Effector memory CD8-positive, alpha-beta T cell (primary cell): ENCODE measurements around the gene MEGF6.
"Not testable (repeated sequence)": the region's sequence is repeated elsewhere in the genome, so short reads cannot be mapped to it uniquely, and the experiment has no call there.

Experiments
- ATAC-seq: fragments of 150-1000 bp; cut with Tn5 transposase; replicated peaks from 2 replicates; pipeline ENCODE4 v1.10.0; 2021; ENCODE audit warnings: mild to moderate bottlenecking, moderate library complexity
- DNase-seq, 3 experiments: peaks; one replicate each; pipeline ENCODE4 v3.0.0; 2021
- H3K27ac Mint-ChIP-seq, 2 donors: one replicate each; pipeline ENCODE4 v1.8.0; 2022; ENCODE audit warnings: mild to moderate bottlenecking in 2 of 2, mixed read lengths in 2 of 2, moderate library complexity in 2 of 2
- H3K27me3 Mint-ChIP-seq, 2 donors: one replicate each; pipeline ENCODE4 v1.8.0; 2022; ENCODE audit warnings: mixed read lengths in 2 of 2
- H3K36me3 Mint-ChIP-seq: one replicate; pipeline ENCODE4 v1.8.0; 2022; ENCODE audit warnings: mild to moderate bottlenecking, moderate library complexity, mixed read lengths; ENCODE audit not compliant: insufficient read depth
- H3K4me1 Mint-ChIP-seq, 2 donors: one replicate each; pipeline ENCODE4 v1.8.0; 2022; ENCODE audit warnings: low read depth in 2 of 2, mixed read lengths in 2 of 2
- H3K4me3 Mint-ChIP-seq, 2 donors: one replicate each; pipeline ENCODE4 v1.8.0; 2022; ENCODE audit warnings: mild to moderate bottlenecking in 2 of 2, mixed read lengths in 2 of 2, moderate library complexity in 2 of 2
- H3K9me3 Mint-ChIP-seq, 2 donors: one replicate each; pipeline ENCODE4 v1.8.0; 2022; ENCODE audit warnings: mixed read lengths in 2 of 2

MEGF6 gene

GRCh38 chr1:3629561-3630160 is 18.4 kb upstream of the MEGF6 start:
- Mint-ChIP-seq H3K27me3 (no peaks in the 10 kb centered on the region), H3K9me3 (no peaks in the 10 kb centered on the region), H3K27ac (no peak overlapping the region), H3K4me3 (no peak overlapping the region), H3K4me1 (peaks cover 3 to 10% of the 10 kb centered on the region in 2 donors), H3K36me3 (peaks cover 67% of the 10 kb centered on the region)
- ATAC-seq (no peak), DNase-seq (no peak)

- ATAC-seq, result no peak
- Mint-ChIP-seq H3K9me3 (no peaks in the 10 kb centered on the region), H3K36me3 (peaks cover 60% of the 10 kb centered on the region), H3K27me3 (no peaks in the 10 kb centered on the region), H3K27ac (peak overlapping the region in 1 of 2 donors; percentile 17), H3K4me1 (peaks cover 15 to 21% of the 10 kb centered on the region in 2 donors), H3K4me3 (no peak overlapping the region)
- DNase-seq, result no peak
These were observed 17.1 kb upstream of the MEGF6 start for GRCh38 chr1:3628445-3628844.

- DNase-seq (no peak), ATAC-seq (no peak)
- Mint-ChIP-seq H3K36me3 (peaks cover 53% of the 10 kb centered on the region), H3K27me3 (no peaks in the 10 kb centered on the region), H3K4me1 (peaks cover 23 to 29% of the 10 kb centered on the region in 2 donors), H3K27ac (no peak overlapping the region), H3K4me3 (no peak overlapping the region), H3K9me3 (no peaks in the 10 kb centered on the region)
These were observed 16.4 kb upstream of the MEGF6 start for GRCh38 chr1:3627515-3628253.

GRCh38 chr1:3626025-3626424 is 14.7 kb upstream of the MEGF6 start:
- no peaks in the 10 kb centered on the region for H3K9me3 Mint-ChIP-seq
- H3K36me3 Mint-ChIP-seq, result peaks cover 47% of the 10 kb centered on the region
- ATAC-seq (no peak), DNase-seq (no peak)
- peak overlapping the region; percentile 96 to 97 for H3K27ac Mint-ChIP-seq
- H3K27me3 Mint-ChIP-seq, result no peaks in the 10 kb centered on the region
- H3K4me1 Mint-ChIP-seq, result peaks cover 27 to 41% of the 10 kb centered on the region in 2 donors
- peak overlapping the region; percentile 98 for H3K4me3 Mint-ChIP-seq

- H3K36me3 Mint-ChIP-seq, result peaks cover 44% of the 10 kb centered on the region
- peaks cover 30 to 48% of the 10 kb centered on the region in 2 donors for H3K4me1 Mint-ChIP-seq
- DNase-seq (peak in 2 of 3 experiments; percentile 27 to 32), ATAC-seq (peak; percentile 24)
- H3K9me3 Mint-ChIP-seq, result no peaks in the 10 kb centered on the region
- no peaks in the 10 kb centered on the region for H3K27me3 Mint-ChIP-seq
- peak overlapping the region; percentile 96 to 97 for H3K27ac Mint-ChIP-seq
- peak overlapping the region; percentile 98 for H3K4me3 Mint-ChIP-seq
These were observed 14.0 kb upstream of the MEGF6 start for GRCh38 chr1:3625151-3625907.

DNA sequence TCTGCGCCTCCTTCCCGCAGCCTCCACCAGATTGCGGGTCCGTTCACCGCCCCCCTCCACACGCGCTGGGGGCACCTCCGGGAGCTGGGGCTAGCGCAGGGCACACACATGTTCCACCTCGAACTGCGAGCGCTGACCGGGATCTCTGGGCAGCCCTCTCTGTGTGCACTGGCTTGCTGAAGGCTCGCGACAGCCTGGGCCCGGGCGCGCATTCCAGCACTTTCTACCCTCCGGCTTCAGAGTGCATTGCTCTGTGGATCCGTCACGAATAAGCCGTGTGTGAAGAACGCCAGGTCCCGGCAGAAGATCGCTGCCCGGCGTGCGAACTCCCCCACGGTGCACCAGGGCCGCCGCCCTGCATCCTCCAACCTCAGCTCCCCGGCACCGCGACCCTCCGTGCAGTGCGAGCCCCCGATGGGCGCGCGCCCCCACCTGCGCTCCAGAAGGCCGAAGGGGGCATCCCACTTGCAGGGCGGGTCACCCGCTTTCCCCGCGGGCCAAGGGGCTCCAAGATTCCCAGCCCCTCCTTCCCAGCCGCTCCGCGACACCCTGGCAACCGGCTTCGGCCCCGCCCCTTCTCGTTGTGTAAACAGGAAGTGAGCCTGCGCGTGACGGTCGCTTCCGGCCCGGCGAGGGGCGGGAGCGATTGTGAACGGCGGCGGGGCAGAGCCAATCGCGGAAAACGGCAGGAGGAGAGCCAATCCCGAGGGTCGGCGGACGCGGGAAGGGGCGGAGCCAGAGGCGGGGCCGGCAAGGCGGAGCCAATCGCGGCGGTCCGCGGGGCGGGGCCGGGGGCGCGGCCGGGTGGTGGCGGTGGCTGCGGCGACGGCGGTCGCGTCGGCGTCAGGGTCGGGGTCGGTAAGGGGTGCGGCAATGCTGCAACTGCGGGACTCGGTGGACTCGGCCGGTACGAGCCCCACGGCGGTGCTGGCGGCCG is 13.2 kb upstream of the MEGF6 start, which contains the start of gene TPRG1L:
Gene TPRG1L (plus strand): TSS at position 816 of the 937 bp plus-strand sequence. CDS start 58 bp downstream, at position 874.
- peak within 1 kb of the TSS; percentile 96 to 97 for H3K27ac Mint-ChIP-seq
- DNase-seq (peak; percentile 98 to 99 (median 98)), ATAC-seq (peak; percentile 88)
- H3K9me3 Mint-ChIP-seq, result no peaks in the 10 kb centered on the region
- H3K27me3 Mint-ChIP-seq, result no peaks in the 10 kb centered on the region
- H3K36me3 Mint-ChIP-seq, result peaks cover 36% of the 10 kb centered on the region
- H3K4me1 Mint-ChIP-seq, result peaks cover 29 to 49% of the 10 kb centered on the region in 2 donors
- peak within 1 kb of the TSS; percentile 98 for H3K4me3 Mint-ChIP-seq

DNA sequence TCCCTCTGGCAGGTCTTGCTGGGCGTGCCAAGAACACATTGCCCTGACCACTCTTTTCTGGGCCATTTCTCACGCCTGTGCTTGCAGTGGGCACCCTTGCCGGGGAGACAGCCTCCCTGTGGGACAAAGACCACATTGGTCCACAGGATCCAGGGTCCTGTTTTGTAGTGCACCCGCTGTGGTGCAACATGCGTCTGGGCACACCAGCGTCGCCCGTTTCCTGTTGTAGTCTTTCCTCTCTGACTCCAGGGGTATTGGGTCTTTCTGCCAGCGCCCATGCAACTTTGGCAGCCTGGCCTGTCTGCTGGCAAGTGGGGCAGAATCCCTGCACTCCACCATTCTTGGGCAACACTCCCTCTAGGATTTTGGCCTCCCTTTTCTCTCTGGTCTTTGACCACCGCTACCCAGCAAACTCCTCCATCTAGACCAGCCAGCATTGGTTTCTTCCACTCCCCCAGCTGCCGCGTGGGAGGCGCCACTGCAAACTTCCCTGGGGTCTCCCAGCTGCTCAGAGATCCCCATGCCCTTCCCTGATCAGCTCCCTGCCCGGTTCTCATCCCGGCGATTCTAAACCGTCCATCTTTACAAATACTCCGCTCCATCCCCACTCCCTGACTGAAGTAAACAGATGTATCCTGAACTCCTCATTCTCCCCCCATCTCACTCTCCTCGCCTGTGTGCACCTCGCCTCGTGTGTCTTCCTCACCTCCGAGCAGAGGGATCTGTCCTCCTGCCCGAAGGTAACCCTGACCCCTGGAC is 12.3 kb upstream of the MEGF6 start:
- Mint-ChIP-seq H3K4me1 (peaks cover 36 to 54% of the 10 kb centered on the region in 2 donors), H3K4me3 (peak overlapping the region; percentile 98), H3K9me3 (no peaks in the 10 kb centered on the region), H3K27me3 (no peaks in the 10 kb centered on the region), H3K27ac (peak overlapping the region; percentile 96 to 97), H3K36me3 (peaks cover 36% of the 10 kb centered on the region)
- ATAC-seq (no peak), DNase-seq (no peak)

DNA sequence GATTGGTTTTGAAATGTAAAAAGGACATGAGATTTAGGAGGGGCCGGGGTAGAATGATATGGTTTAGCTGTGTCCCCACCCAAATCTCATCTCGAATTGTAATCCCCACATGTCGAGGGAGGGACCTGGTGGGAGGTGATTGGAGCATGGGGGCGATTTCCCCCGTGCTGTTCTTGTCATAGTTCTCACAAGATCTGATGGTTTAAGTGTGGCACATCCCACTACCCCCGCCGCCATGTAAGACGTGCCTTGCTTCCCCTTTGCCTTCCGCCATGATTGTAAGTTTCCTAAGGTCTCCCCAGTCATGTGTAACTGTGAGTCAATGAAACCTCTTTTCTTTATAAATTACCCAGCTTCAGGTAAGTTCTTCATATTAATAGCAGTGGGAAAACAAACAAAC is 10.8 kb upstream of the MEGF6 start:
- DNase-seq, H3K9me3 Mint-ChIP-seq, ATAC-seq, H3K27me3 Mint-ChIP-seq: not testable (repeated sequence)
- H3K4me3 Mint-ChIP-seq, result peak overlapping the region in 1 of 2 donors; percentile 98
- H3K27ac Mint-ChIP-seq, result peak overlapping the region; percentile 19 to 96
- peaks cover 36 to 54% of the 10 kb centered on the region in 2 donors for H3K4me1 Mint-ChIP-seq
- H3K36me3 Mint-ChIP-seq, result peaks cover 28% of the 10 kb centered on the region

DNA sequence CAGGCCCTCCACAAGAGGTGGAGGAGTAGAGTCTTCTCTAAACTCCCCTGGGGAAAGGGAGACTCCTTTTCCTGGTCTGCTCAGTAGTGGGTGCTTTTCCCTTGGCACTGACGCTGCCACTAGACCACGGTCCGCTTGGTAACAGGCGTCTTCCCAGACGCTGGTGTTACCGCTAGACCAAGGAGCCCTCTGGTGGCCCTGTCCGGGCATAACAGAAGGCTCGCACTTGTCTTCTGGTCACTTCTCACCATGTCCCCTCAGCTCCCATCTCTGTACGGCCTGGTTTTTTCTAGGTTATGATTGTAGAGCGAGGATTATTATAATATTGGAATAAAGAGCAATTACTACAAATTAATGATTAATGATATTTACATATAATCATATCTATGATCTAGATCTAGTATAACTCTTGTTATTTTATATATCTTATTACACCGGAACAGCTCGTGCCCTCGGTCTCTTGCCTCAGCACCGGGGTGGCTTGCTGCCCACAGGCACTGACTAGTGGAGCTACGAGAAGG is 9.9 kb upstream of the MEGF6 start:
- not testable (repeated sequence) for ATAC-seq, H3K9me3 Mint-ChIP-seq, H3K27me3 Mint-ChIP-seq, DNase-seq, H3K27ac Mint-ChIP-seq, H3K4me3 Mint-ChIP-seq
- Mint-ChIP-seq H3K4me1 (peaks cover 36 to 52% of the 10 kb centered on the region in 2 donors), H3K36me3 (peaks cover 20% of the 10 kb centered on the region)

DNA sequence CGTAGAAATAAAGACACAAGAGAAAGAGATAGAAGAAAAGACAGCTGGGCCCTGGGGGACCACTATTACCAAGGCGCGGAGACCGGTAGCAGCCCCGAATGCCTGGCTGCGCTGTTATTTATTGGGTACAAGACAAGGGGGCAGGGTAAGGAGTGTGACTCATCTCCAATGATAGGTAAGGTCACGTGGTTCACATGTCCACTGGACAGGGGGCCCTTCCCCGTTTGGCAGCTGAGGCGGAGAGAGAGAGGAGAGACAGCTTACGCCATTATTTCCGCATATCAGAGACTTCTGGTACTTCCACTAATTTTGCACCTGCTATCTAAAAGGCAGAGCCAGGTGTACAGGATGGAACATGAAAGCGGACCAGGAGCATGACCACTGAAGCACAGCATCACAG is 9.4 kb upstream of the MEGF6 start:
- Mint-ChIP-seq H3K4me3 (no peak overlapping the region), H3K4me1 (peaks cover 36 to 47% of the 10 kb centered on the region in 2 donors), H3K9me3 (no peaks in the 10 kb centered on the region), H3K27ac (no peak overlapping the region), H3K27me3 (peaks cover 0 to 4% of the 10 kb centered on the region in 2 donors), H3K36me3 (peaks cover 14% of the 10 kb centered on the region)
- ATAC-seq (no peak), DNase-seq (no peak)

- Mint-ChIP-seq H3K9me3 (no peaks in the 10 kb centered on the region), H3K4me3 (no peak overlapping the region), H3K27ac (no peak overlapping the region)
These were observed 7.8 kb upstream of the MEGF6 start for GRCh38 chr1:3618881-3619671.

More at GRCh38 chr1:3618881-3619671, 7.8 kb upstream of the MEGF6 start:
- peak; percentile 93 for ATAC-seq
- DNase-seq, result peak; percentile 77 to 80 (median 79)
- Mint-ChIP-seq H3K4me1 (peaks cover 30 to 39% of the 10 kb centered on the region in 2 donors), H3K27me3 (peaks cover 7 to 16% of the 10 kb centered on the region in 2 donors), H3K36me3 (no peaks in the 10 kb centered on the region)
